Measurements from ENCODE around the gene PARD3B. TPM values are rescaled to one million over a fixed set of nuclear protein-coding genes. Genes with fewer than 3 reads are reported as not detected.

The PARD3B gene
- total and polyA plus RNA-seq, 8 donors, result 18.5 to 24.6 (median 21.1) TPM

GRCh38 chr2:205166745-205167144, 621.5 kb downstream of the PARD3B start:
- no peak for DNase-seq
- no peaks in the 10 kb centered on the region for H3K36me3 ChIP-seq
- intact Hi-C loops (cut with DNase I), result no loop called here
- H3K27me3 ChIP-seq, result no peaks in the 10 kb centered on the region
- no peaks in the 10 kb centered on the region for H3K4me1 ChIP-seq
- H3K4me3 ChIP-seq, result no peak overlapping the region
- TF ChIP-seq CTCF (IDR thresholded peaks at IDR 0.05), result no peak
- no peak for ATAC-seq
- H3K9me3 ChIP-seq, result no peaks in the 10 kb centered on the region
- no peak overlapping the region for H3K27ac ChIP-seq

- Histone ChIP-seq H3K4me1 (no peaks in the 10 kb centered on the region), H3K9me3 (no peaks in the 10 kb centered on the region), H3K36me3 (no peaks in the 10 kb centered on the region), H3K27ac (no peak overlapping the region), H3K27me3 (no peaks in the 10 kb centered on the region), H3K4me3 (no peak overlapping the region)
- no peak for DNase-seq
- no peak for ATAC-seq
- no peak for TF ChIP-seq CTCF (IDR thresholded peaks at IDR 0.05)
- intact Hi-C loops (cut with DNase I), result no loop called here
Measured at GRCh38 chr2:205169012-205169411, 623.7 kb downstream of the PARD3B start.

GRCh38 chr2:205169464-205169863, 624.2 kb downstream of the PARD3B start:
- no peak for DNase-seq
- intact Hi-C loops (cut with DNase I), result no loop called here
- Histone ChIP-seq H3K36me3 (no peaks in the 10 kb centered on the region), H3K4me3 (no peak overlapping the region), H3K9me3 (no peaks in the 10 kb centered on the region), H3K27ac (no peak overlapping the region), H3K27me3 (no peaks in the 10 kb centered on the region), H3K4me1 (no peaks in the 10 kb centered on the region)
- no peak for TF ChIP-seq CTCF (IDR thresholded peaks at IDR 0.05)
- ATAC-seq, result no peak

- Histone ChIP-seq H3K4me3 (no peak overlapping the region), H3K36me3 (no peaks in the 10 kb centered on the region), H3K9me3 (no peaks in the 10 kb centered on the region), H3K27ac (no peak overlapping the region), H3K27me3 (no peaks in the 10 kb centered on the region), H3K4me1 (no peaks in the 10 kb centered on the region)
- intact Hi-C loops (cut with DNase I), result no loop called here
- no peak for ATAC-seq
- TF ChIP-seq CTCF (IDR thresholded peaks at IDR 0.05), result no peak
- peak in 1 of 4 donors; percentile 64 for DNase-seq
Measured at GRCh38 chr2:205170399-205170798, 625.1 kb downstream of the PARD3B start.

GRCh38 chr2:205171261-205171940, 626.1 kb downstream of the PARD3B start:
- H3K27me3 ChIP-seq, result no peaks in the 10 kb centered on the region
- no peak overlapping the region for H3K27ac ChIP-seq
- H3K36me3 ChIP-seq, result no peaks in the 10 kb centered on the region
- no peak for ATAC-seq
- TF ChIP-seq CTCF (IDR thresholded peaks at IDR 0.05), result no peak
- intact Hi-C loops (cut with DNase I), result no loop called here
- no peaks in the 10 kb centered on the region for H3K9me3 ChIP-seq
- H3K4me3 ChIP-seq, result no peak overlapping the region
- no peaks in the 10 kb centered on the region for H3K4me1 ChIP-seq
- no peak for DNase-seq
